Umbilical cord (tissue), 2 donors: Measurements from ENCODE around the gene HEPH. TPM values are rescaled to one million over a fixed set of nuclear protein-coding genes. Genes with fewer than 3 reads are reported as not detected.
"Not testable (repeated sequence)": the region's sequence is repeated elsewhere in the genome, so short reads cannot be mapped to it uniquely, and the experiment has no call there.

Experiments
- DNase-seq: peaks from one replicate; pipeline ENCODE4 v3.0.0-alpha.2; 2015; ENCODE audit warnings: low spot score
- total RNA-seq: library from RNA; depleted of rRNA; stranded (reverse); fragments of >200 nt; gene quantifications from one replicate; pipeline ENCODE4 v1.2.3, GENCODE V29; 2014; ENCODE audit warnings: low replicate concordance; ENCODE audit not compliant: insufficient read depth

The HEPH gene
- total RNA-seq, 1 donor from 2014 or later, result 46.0 TPM

GRCh38 chrX:66200855-66201795, 37.1 kb downstream of the HEPH start:
- DNase-seq, result peak; percentile 9

- peak; percentile 19 for DNase-seq
Measured at GRCh38 chrX:66203114-66203513, 39.1 kb downstream of the HEPH start.

GRCh38 chrX:66221856-66222255, 57.8 kb downstream of the HEPH start:
- DNase-seq, result no peak

GRCh38 chrX:66232296-66232695, 68.2 kb downstream of the HEPH start:
- no peak for DNase-seq

GRCh38 chrX:66233209-66233608, 69.2 kb downstream of the HEPH start:
- no peak for DNase-seq

GRCh38 chrX:66233904-66234303, 69.9 kb downstream of the HEPH start:
- not testable (repeated sequence) for DNase-seq

GRCh38 chrX:66255359-66255967, 91.4 kb downstream of the HEPH start:
- DNase-seq, result no peak

GRCh38 chrX:66262807-66263206, 98.8 kb downstream of the HEPH start:
- no peak for DNase-seq

Other genes starting within 250 kb of the HEPH start
- gene VSIG4, start 124.2 kb upstream of the HEPH start, total RNA-seq, result 45.0 TPM